Stimulated activated memory B cell treated with anti-CD40 and anti-IgM and Interleukin-4, amounts not matched to agents 10 μg/mL and 1 μg/mL and 100 μg/mL, for 72 hours (primary cell): ENCODE measurements around the gene RPRD1A.
"Not testable (repeated sequence)": the region's sequence is repeated elsewhere in the genome, so short reads cannot be mapped to it uniquely, and the experiment has no call there.

Experiments
- ATAC-seq: fragments of 150-1000 bp; cut with Tn5 transposase; 2 replicates; pipeline ENCODE4 v1.10.0; 2021
- H3K27ac Mint-ChIP-seq: one replicate; pipeline ENCODE4 v1.8.0; 2022; ENCODE audit warnings: mild to moderate bottlenecking, mixed read lengths
- H3K27me3 Mint-ChIP-seq: one replicate; pipeline ENCODE4 v1.8.0; 2022; ENCODE audit warnings: mixed read lengths
- H3K36me3 Mint-ChIP-seq: one replicate; pipeline ENCODE4 v1.8.0; 2022; ENCODE audit warnings: mixed read lengths
- H3K4me1 Mint-ChIP-seq: one replicate; pipeline ENCODE4 v1.8.0; 2022; ENCODE audit warnings: mixed read lengths
- H3K4me3 Mint-ChIP-seq: one replicate; pipeline ENCODE4 v1.8.0; 2022; ENCODE audit warnings: mild to moderate bottlenecking, moderate library complexity, mixed read lengths
- H3K9me3 Mint-ChIP-seq: one replicate; pipeline ENCODE4 v1.8.0; 2022; ENCODE audit warnings: mixed read lengths

The RPRD1A gene

GRCh38 chr18:36067055-36067957 lies at the start of gene RPRD1A:
Gene RPRD1A (minus strand): TSS chr18:36067559. CDS start chr18:36067404, 155 bp downstream.
- H3K36me3 Mint-ChIP-seq = peaks cover 6% of the 10 kb centered on the region
- peaks cover 45% of the 10 kb centered on the region for H3K4me1 Mint-ChIP-seq
- H3K9me3 Mint-ChIP-seq = peaks cover 2% of the 10 kb centered on the region
- H3K4me3 Mint-ChIP-seq = peak within 1 kb of the TSS; percentile 83
- no peaks in the 10 kb centered on the region for H3K27me3 Mint-ChIP-seq
- peak; percentile 97 for ATAC-seq
- peak within 1 kb of the TSS; percentile 85 for H3K27ac Mint-ChIP-seq

- not testable (repeated sequence) for H3K9me3 Mint-ChIP-seq, H3K27me3 Mint-ChIP-seq, H3K4me1 Mint-ChIP-seq, H3K4me3 Mint-ChIP-seq, ATAC-seq, H3K27ac Mint-ChIP-seq
- H3K36me3 Mint-ChIP-seq = peaks cover 62% of the 10 kb centered on the region
Measured at GRCh38 chr18:36116771-36117170, 49.4 kb upstream of the RPRD1A start.

DNA sequence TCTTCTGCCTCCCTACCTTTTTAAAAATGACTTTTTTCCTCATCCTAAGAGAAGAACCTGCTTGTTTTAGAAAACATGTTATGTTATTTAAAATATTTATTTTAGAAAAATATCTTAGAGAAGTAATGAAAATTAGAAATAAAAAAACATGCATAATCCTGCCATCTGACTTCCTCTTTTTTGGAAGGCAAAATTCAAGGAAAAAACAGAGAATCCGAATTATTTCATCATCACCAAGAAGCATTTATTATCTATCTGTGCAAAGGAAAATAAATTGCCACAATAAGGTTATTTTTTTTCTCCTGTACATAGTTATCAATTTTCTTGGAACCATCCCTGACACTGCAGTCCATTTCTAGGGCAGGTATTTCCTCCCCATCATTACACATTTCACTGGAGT lies 47.4 kb upstream of the RPRD1A start:
- H3K27ac Mint-ChIP-seq = no peak overlapping the region
- no peak for ATAC-seq
- H3K27me3 Mint-ChIP-seq = no peaks in the 10 kb centered on the region
- H3K4me1 Mint-ChIP-seq = no peaks in the 10 kb centered on the region
- no peak overlapping the region for H3K4me3 Mint-ChIP-seq
- no peaks in the 10 kb centered on the region for H3K9me3 Mint-ChIP-seq
- peaks cover 69% of the 10 kb centered on the region for H3K36me3 Mint-ChIP-seq

DNA sequence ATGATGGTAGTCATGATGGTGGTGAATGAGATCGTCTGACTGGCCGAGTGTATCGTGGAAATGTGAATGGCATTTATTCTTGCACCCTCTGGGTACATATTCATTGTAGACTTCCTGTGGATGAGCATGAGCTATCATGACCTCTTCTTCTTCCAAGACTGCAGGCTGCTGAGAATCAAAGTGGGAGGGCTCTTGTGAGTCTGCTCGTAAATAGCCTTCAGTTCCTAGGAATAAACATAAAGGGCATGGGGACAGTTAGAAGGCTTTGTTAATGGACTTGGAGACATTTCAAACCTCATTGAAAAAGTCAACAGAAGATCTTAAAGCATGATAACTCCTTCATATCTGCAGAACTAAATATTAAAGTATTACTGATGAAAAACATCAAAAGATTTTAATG lies 46.9 kb upstream of the RPRD1A start:
- Mint-ChIP-seq H3K27me3 (no peaks in the 10 kb centered on the region), H3K27ac (no peak overlapping the region), H3K36me3 (peaks cover 73% of the 10 kb centered on the region), H3K4me3 (no peak overlapping the region), H3K9me3 (no peaks in the 10 kb centered on the region), H3K4me1 (no peaks in the 10 kb centered on the region)
- no peak for ATAC-seq

- Mint-ChIP-seq H3K4me1 (peaks cover 7% of the 10 kb centered on the region), H3K27me3 (no peaks in the 10 kb centered on the region), H3K36me3 (peaks cover 77% of the 10 kb centered on the region), H3K4me3 (no peak overlapping the region), H3K27ac (no peak overlapping the region), H3K9me3 (no peaks in the 10 kb centered on the region)
- no peak for ATAC-seq
Measured at GRCh38 chr18:36112302-36112701, 44.9 kb upstream of the RPRD1A start.

DNA sequence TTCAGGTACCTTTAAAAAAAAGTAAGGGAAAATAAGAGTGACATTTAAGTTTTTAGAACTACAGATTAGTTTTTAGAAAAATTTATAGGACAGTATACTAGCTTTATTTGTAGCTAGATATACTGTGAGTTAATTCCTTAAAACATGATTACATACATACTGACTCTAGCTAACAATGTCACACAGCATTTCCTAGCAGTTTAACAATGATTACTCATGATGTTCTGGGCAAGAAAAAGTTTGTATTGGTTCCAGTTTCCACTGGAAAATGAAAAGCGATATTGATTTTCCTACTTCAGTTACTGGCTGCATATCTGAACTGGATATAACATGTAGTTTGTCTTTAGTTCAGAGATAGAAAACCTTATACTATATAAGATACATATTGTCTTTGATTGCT lies 42.4 kb upstream of the RPRD1A start:
- Mint-ChIP-seq H3K36me3 (peaks cover 54% of the 10 kb centered on the region), H3K27ac (no peak overlapping the region), H3K27me3 (no peaks in the 10 kb centered on the region), H3K9me3 (no peaks in the 10 kb centered on the region), H3K4me3 (no peak overlapping the region), H3K4me1 (peaks cover 7% of the 10 kb centered on the region)
- no peak for ATAC-seq

DNA sequence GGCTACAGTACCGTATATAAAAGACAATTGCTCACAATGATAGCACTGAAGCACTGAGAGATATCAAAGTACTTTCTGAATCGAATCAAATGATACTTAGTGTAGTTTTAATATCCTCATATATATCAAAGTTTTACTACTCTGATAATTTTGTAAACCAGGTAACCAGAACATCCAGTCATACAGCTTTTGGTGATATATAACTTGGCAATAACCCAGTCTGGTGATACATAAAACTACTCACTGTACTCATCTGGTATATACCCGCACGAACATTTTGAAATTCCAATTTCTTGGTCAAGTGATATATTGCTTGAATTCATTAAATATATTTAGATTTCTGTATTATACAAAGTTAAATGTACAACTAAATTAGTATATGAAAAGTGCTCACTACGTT lies 41.2 kb upstream of the RPRD1A start:
- Mint-ChIP-seq H3K27ac (no peak overlapping the region), H3K4me1 (peaks cover 7% of the 10 kb centered on the region)
- ATAC-seq = no peak

GRCh38 chr18:36108196-36108595 lies 40.8 kb upstream of the RPRD1A start:
- ATAC-seq = no peak
- no peaks in the 10 kb centered on the region for H3K27me3 Mint-ChIP-seq
- H3K4me3 Mint-ChIP-seq = no peak overlapping the region
- H3K36me3 Mint-ChIP-seq = peaks cover 44% of the 10 kb centered on the region
- H3K9me3 Mint-ChIP-seq = no peaks in the 10 kb centered on the region
- peaks cover 7% of the 10 kb centered on the region for H3K4me1 Mint-ChIP-seq
- H3K27ac Mint-ChIP-seq = no peak overlapping the region

More for the DNA sequence above, 41.2 kb upstream of the RPRD1A start:
- no peaks in the 10 kb centered on the region for H3K27me3 Mint-ChIP-seq
- peaks cover 46% of the 10 kb centered on the region for H3K36me3 Mint-ChIP-seq
- H3K9me3 Mint-ChIP-seq = no peaks in the 10 kb centered on the region
- H3K4me3 Mint-ChIP-seq = no peak overlapping the region

DNA sequence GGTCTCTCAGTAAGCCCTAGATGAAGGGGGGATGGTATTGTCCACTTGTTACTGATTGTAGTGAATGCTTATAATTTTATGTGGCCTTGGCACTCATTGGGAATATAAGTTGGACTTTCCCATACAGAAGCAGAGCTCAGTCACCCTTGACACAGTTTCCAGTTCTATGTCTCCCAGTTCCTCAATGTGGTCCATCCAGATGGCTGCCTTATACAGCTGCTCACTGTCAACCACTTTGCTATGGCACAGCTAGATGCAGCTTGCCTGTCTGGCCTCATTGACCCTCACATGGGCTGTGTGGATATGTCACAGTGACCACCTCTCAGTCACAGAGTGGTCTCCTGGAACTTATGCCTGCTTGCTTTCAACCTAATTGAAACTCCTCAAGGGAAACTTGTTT lies 40.1 kb upstream of the RPRD1A start:
- H3K9me3 Mint-ChIP-seq = no peaks in the 10 kb centered on the region
- peaks cover 37% of the 10 kb centered on the region for H3K36me3 Mint-ChIP-seq
- ATAC-seq = peak; percentile 74
- H3K4me3 Mint-ChIP-seq = no peak overlapping the region
- peaks cover 7% of the 10 kb centered on the region for H3K4me1 Mint-ChIP-seq
- no peaks in the 10 kb centered on the region for H3K27me3 Mint-ChIP-seq
- H3K27ac Mint-ChIP-seq = no peak overlapping the region

GRCh38 chr18:36104749-36105148 lies 37.4 kb upstream of the RPRD1A start:
- no peak for ATAC-seq
- H3K4me1 Mint-ChIP-seq = peaks cover 7% of the 10 kb centered on the region
- H3K27ac Mint-ChIP-seq = no peak overlapping the region
- H3K4me3 Mint-ChIP-seq = no peak overlapping the region
- no peaks in the 10 kb centered on the region for H3K27me3 Mint-ChIP-seq
- H3K9me3 Mint-ChIP-seq = no peaks in the 10 kb centered on the region
- peaks cover 16% of the 10 kb centered on the region for H3K36me3 Mint-ChIP-seq

GRCh38 chr18:36101943-36102342 lies 34.6 kb upstream of the RPRD1A start:
- no peak for ATAC-seq
- Mint-ChIP-seq H3K9me3 (no peaks in the 10 kb centered on the region), H3K27ac (no peak overlapping the region), H3K36me3 (no peaks in the 10 kb centered on the region), H3K4me1 (no peaks in the 10 kb centered on the region), H3K27me3 (no peaks in the 10 kb centered on the region), H3K4me3 (no peak overlapping the region)

- Mint-ChIP-seq H3K4me3 (no peak overlapping the region), H3K36me3 (no peaks in the 10 kb centered on the region), H3K9me3 (no peaks in the 10 kb centered on the region), H3K27me3 (no peaks in the 10 kb centered on the region), H3K4me1 (no peaks in the 10 kb centered on the region), H3K27ac (no peak overlapping the region)
- no peak for ATAC-seq
Measured at GRCh38 chr18:36099311-36099710, 32.0 kb upstream of the RPRD1A start.

DNA sequence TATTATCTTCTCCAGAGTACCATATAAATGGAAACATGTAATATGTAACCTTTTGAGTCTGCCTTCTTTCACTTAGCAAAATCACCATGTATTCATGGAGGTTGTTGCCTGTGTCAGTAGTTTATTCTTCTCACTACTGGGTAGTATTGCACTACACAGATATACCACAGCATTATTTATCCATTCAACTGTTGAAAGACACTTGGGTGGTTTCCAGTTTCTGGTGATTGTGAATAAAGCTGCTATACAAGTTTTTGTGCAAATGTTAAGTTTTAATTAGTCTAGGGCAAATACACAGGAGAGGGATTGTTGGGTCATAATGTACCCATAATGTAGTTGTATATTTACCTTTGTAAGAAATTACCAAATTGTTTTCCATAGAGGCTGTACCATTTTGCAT lies 29.6 kb upstream of the RPRD1A start:
- H3K9me3 Mint-ChIP-seq = no peaks in the 10 kb centered on the region
- H3K4me3 Mint-ChIP-seq = no peak overlapping the region
- H3K27me3 Mint-ChIP-seq = no peaks in the 10 kb centered on the region
- no peak for ATAC-seq
- H3K27ac Mint-ChIP-seq = no peak overlapping the region
- peaks cover 5% of the 10 kb centered on the region for H3K4me1 Mint-ChIP-seq
- H3K36me3 Mint-ChIP-seq = no peaks in the 10 kb centered on the region

GRCh38 chr18:36095936-36096519 lies 28.7 kb upstream of the RPRD1A start:
- no peak for ATAC-seq
- no peaks in the 10 kb centered on the region for H3K36me3 Mint-ChIP-seq
- peaks cover 5% of the 10 kb centered on the region for H3K4me1 Mint-ChIP-seq
- no peak overlapping the region for H3K27ac Mint-ChIP-seq
- no peak overlapping the region for H3K4me3 Mint-ChIP-seq
- H3K27me3 Mint-ChIP-seq = no peaks in the 10 kb centered on the region
- no peaks in the 10 kb centered on the region for H3K9me3 Mint-ChIP-seq

DNA sequence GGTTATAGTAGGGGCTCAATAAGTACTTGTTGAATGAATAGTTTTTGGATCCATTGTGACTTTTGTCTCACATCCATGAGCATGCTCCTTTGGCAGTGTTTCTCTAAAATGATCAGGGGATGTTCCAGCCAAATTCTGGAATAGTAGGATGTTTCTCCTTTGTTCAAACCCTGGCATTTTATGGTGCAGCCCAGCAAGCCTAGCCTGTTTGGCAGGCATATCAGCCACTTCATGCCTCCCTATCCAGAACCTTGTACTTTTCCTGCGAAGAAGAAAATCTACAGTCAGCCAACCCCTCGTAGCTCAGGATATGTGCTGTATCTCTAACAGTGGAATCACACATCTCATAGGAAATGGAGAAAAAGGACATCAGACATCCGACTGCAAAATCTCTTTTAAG lies 27.1 kb upstream of the RPRD1A start:
- Mint-ChIP-seq H3K27ac (no peak overlapping the region), H3K4me3 (no peak overlapping the region), H3K36me3 (no peaks in the 10 kb centered on the region), H3K27me3 (no peaks in the 10 kb centered on the region), H3K9me3 (no peaks in the 10 kb centered on the region), H3K4me1 (peaks cover 5% of the 10 kb centered on the region)
- ATAC-seq = no peak

DNA sequence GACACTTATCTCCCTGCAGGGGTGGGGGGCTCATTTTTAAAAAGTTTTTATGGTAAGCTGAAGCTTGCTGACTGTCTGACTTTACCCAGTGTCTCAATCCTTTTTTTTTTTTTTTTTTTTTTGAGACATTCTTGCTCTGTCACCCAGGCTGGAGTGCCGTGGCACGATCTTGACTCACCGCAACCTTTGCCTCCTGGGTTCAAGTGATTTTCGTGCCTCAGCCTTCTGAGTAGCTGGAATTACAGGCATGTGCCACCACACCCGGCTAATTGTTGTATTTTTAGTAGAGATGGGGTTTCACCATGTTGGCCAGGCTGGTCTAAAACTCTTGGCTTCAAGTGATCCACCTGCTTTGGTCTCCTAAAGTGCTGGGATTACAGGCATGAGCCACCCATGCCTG lies 24.8 kb upstream of the RPRD1A start:
- H3K4me1 Mint-ChIP-seq, H3K4me3 Mint-ChIP-seq, ATAC-seq, H3K27ac Mint-ChIP-seq, H3K36me3 Mint-ChIP-seq, H3K27me3 Mint-ChIP-seq, H3K9me3 Mint-ChIP-seq: not testable (repeated sequence)
